ENCODE data around the gene CHAD. TPM values are rescaled to one million over a fixed set of nuclear protein-coding genes. Genes with fewer than 3 reads are reported as not detected.

CHAD gene
- polyA plus RNA-seq, 1 donor: 5.9 TPM

DNA sequence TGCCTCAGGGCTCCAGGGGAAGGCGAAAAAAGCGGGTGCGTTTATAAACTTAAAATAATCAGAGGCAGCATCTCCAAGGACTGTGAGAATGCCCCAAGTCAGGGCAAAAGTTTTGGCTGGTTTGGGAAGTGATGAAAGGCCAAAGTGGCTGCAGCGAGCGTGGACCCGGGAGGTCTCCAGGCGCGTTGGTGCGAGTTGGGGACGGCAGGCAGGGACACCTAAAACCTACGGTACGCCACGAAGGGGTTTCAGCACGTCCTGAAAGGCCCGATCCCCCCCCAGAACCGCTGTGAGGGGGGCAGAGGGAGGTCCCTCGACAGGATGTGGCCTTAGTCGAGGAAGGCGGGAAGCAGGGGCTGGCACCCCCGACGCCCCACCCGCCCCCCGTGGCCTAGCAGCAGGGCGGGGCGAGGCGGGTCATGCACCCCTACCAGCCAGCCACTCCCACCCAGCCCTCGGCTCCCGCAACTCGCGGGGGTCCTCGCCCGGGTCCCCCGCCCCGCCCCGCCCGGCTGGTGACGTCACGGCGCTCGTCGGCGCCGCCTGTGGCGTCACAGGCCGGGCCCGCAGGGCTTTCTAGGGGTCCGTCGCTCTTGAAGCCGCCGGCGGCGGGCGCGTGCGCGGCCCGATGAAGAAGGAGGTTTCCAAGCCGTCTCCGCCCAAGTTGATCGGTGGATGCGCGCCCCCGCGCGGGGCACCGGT is 39.3 kb upstream of the CHAD start, which contains the start of gene MYCBPAP:
Gene MYCBPAP (plus strand): TSS at position 569 of the 702 bp plus-strand sequence. CDS start 236 bp downstream, outside the sequence.
- Histone ChIP-seq H3K27ac (ENCODE audit: low read length) (peak within 1 kb of the TSS; percentile 56), H3K4me1 (ENCODE audit: control insufficient read depth, insufficient read depth, low read length) (peaks cover 31% of the 10 kb centered on the region), H3K4me3 (ENCODE audit: low read length) (peak within 1 kb of the TSS; percentile 41), H3K9me3 (ENCODE audit: control insufficient read depth, low read depth, low read length) (no peaks in the 10 kb centered on the region), H3K27me3 (ENCODE audit: control insufficient read depth, insufficient read depth, low read length) (no peaks in the 10 kb centered on the region), H3K36me3 (ENCODE audit: control insufficient read depth, insufficient read depth, low read length) (no peaks in the 10 kb centered on the region)
- WGBS (ENCODE audit: insufficient coverage, low lambda C conversion rate): no CpG with 5 or more reads among the region's 66 CpGs
- DNase-seq: peak; percentile 76 to 84

DNA sequence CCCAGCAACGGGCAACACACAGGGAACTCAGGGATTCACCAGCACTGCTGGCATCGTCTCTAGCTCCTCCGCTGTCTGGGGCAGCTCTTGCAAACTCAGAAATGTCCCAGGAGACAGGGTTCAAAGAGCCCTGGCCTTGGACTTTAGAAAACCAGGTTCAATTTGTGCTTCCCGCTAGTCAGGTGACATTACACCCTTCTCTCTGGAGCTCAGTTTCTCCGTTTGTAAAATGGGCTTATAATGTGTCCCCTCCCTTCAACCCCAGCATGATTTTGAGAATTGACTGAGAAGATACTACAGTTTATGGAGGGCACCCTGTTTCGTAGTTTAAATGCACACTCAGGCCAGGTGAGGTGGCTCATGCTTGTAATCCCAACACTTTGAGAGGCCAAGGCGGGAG is 37.6 kb upstream of the CHAD start:
- H3K9me3 ChIP-seq (ENCODE audit: control insufficient read depth, low read depth, low read length): no peaks in the 10 kb centered on the region
- no peaks in the 10 kb centered on the region for H3K27me3 ChIP-seq (ENCODE audit: control insufficient read depth, insufficient read depth, low read length)
- WGBS (ENCODE audit: insufficient coverage, low lambda C conversion rate): no CpG with 5 or more reads among the region's 7 CpGs
- no peak overlapping the region for H3K4me3 ChIP-seq (ENCODE audit: low read length)
- H3K36me3 ChIP-seq (ENCODE audit: control insufficient read depth, insufficient read depth, low read length): no peaks in the 10 kb centered on the region
- no peak for DNase-seq
- H3K4me1 ChIP-seq (ENCODE audit: control insufficient read depth, insufficient read depth, low read length): peaks cover 26% of the 10 kb centered on the region
- H3K27ac ChIP-seq (ENCODE audit: low read length): no peak overlapping the region

DNA sequence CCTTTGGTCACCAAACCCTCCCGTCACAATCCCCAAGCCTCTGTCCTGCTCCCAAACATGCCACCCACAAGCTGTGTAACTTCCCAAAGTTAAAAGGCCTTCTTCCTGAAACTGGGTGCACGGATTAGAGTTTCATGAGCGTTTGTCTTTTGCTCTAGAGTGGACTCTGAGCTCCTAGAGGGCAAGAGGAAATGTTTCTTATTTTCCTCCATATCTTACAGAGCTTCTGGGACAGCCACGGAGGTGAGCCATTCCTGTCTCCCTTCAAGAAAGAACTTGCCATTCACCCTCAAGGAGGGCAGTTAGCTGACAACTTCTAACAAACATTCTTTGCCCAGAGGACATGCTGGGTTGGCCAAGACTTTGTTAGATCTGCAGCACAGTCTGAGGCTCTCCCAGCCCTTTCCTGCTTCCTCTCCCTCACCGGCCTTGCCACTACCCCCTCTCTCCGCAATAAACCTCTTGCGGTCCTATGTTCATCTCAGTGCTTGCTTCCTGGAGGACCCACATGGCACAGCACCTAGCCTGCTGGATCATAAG is 37.0 kb upstream of the CHAD start:
- WGBS (ENCODE audit: insufficient coverage, low lambda C conversion rate): no CpG with 5 or more reads among the region's 7 CpGs
- Histone ChIP-seq H3K9me3 (ENCODE audit: control insufficient read depth, low read depth, low read length) (no peaks in the 10 kb centered on the region), H3K27me3 (ENCODE audit: control insufficient read depth, insufficient read depth, low read length) (no peaks in the 10 kb centered on the region), H3K4me1 (ENCODE audit: control insufficient read depth, insufficient read depth, low read length) (peaks cover 26% of the 10 kb centered on the region), H3K27ac (ENCODE audit: low read length) (peak overlapping the region; percentile 4), H3K36me3 (ENCODE audit: control insufficient read depth, insufficient read depth, low read length) (no peaks in the 10 kb centered on the region), H3K4me3 (ENCODE audit: low read length) (no peak overlapping the region)
- DNase-seq: peak in 1 of 2 donors; percentile 56

DNA sequence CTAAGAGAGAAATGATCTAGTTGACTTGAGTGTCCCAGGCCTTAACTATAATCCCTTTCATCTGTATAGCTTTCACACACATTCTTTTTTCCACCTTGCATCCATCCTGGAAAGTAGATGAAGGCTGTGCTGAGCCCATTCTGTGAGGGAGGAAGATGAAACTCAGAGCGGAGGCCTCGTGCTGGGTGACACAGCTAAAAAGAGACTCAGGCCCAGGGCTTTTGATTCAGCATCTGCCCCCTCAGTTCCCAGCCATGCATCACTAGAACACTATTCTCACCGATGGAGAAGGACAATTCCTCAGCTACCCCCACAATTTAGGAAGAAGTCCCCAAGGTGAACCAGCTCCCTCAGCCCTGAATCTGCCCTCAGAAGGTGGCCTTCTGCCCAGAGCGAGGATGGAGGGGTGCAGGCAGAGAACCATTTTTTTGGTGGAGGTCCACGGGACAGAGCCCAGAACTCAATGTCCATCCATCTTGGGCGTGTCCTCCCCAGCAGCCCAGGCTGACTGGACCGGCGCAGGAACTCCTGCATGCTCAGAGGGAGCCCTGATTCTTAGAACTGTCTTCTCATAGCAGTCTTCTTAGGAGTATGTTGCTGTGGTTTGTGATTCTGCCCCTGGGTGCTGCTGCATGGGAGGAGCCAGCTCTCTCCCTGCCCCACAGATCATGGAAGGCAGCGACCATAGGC is 33.8 kb upstream of the CHAD start:
- no peaks in the 10 kb centered on the region for H3K9me3 ChIP-seq (ENCODE audit: control insufficient read depth, low read depth, low read length)
- DNase-seq: no peak
- WGBS (ENCODE audit: insufficient coverage, low lambda C conversion rate): no CpG with 5 or more reads among the region's 9 CpGs
- H3K4me1 ChIP-seq (ENCODE audit: control insufficient read depth, insufficient read depth, low read length): peaks cover 25% of the 10 kb centered on the region
- H3K4me3 ChIP-seq (ENCODE audit: low read length): no peak overlapping the region
- H3K27ac ChIP-seq (ENCODE audit: low read length): no peak overlapping the region
- H3K36me3 ChIP-seq (ENCODE audit: control insufficient read depth, insufficient read depth, low read length): no peaks in the 10 kb centered on the region
- H3K27me3 ChIP-seq (ENCODE audit: control insufficient read depth, insufficient read depth, low read length): no peaks in the 10 kb centered on the region

DNA sequence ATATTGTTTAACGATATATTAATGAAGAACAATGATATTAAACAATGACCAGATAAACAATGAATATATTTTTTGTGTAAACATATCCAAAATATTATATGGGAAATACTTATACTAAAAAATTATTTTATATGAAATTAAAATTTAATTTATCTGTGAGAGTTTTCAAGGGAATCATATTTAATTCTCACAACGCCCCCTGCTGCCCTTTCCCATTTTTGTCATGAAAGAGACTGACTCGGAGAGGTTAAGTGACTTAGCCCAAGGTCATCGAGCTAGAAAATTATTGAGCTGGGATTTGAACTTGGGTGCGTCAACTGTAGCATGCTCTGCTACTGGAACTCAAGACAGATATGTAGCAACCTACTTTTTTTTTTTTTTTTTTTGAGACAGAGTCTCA is 32.4 kb upstream of the CHAD start:
- 64% methylated on average over 2 of the region's 5 CpGs for WGBS (ENCODE audit: insufficient coverage, low lambda C conversion rate)
- no peak overlapping the region for H3K27ac ChIP-seq (ENCODE audit: low read length)

DNA sequence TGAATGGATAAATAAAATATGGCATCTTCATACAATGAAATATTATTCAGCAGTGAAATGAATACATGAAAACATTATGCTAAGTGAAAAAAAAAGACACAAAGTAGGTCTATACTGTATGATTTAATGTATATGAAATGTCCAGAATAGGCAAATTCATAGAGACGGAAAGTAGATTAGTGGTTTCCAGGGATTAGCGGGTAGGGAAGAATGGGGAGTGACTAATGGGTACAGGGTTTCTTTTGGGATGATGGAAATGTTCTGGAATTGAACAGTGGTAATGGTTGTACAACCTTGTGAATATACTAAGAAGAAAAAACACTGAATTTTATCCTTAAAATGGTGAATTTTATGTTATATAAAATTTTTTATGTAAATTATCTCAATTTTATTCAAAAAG is 31.0 kb upstream of the CHAD start:
- no peak for DNase-seq

More for the DNA sequence above, 32.4 kb upstream of the CHAD start:
- H3K4me1 ChIP-seq (ENCODE audit: control insufficient read depth, insufficient read depth, low read length): peaks cover 20% of the 10 kb centered on the region
- H3K27me3 ChIP-seq (ENCODE audit: control insufficient read depth, insufficient read depth, low read length): no peaks in the 10 kb centered on the region
- H3K4me3 ChIP-seq (ENCODE audit: low read length): no peak overlapping the region
- no peaks in the 10 kb centered on the region for H3K9me3 ChIP-seq (ENCODE audit: control insufficient read depth, low read depth, low read length)
- peak in 1 of 2 donors; percentile 50 for DNase-seq
- no peaks in the 10 kb centered on the region for H3K36me3 ChIP-seq (ENCODE audit: control insufficient read depth, insufficient read depth, low read length)

DNA sequence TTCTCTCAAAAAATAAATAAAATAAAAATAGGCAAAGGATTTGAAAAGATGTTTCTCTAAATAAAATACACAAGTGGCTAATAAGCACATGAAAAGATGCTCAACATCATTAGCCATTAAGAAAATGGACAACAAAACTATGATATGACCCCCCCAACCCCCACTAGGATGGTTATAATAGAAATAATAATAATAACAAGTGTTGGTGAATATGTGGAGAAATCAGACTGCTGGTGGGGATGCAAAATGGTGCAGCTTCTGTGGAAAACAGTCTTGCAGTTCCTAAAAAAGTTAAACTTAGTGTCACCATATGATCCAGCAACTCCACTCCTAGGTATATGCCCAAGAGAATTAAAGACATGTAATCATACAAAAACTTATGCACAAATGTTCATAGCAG is 30.6 kb upstream of the CHAD start:
- Histone ChIP-seq H3K27ac (ENCODE audit: low read length) (no peak overlapping the region), H3K36me3 (ENCODE audit: control insufficient read depth, insufficient read depth, low read length) (no peaks in the 10 kb centered on the region), H3K4me3 (ENCODE audit: low read length) (no peak overlapping the region), H3K27me3 (ENCODE audit: control insufficient read depth, insufficient read depth, low read length) (no peaks in the 10 kb centered on the region), H3K9me3 (ENCODE audit: control insufficient read depth, low read depth, low read length) (no peaks in the 10 kb centered on the region), H3K4me1 (ENCODE audit: control insufficient read depth, insufficient read depth, low read length) (peaks cover 9% of the 10 kb centered on the region)
- DNase-seq: no peak

More for the DNA sequence above, 31.0 kb upstream of the CHAD start:
- Histone ChIP-seq H3K4me3 (ENCODE audit: low read length) (no peak overlapping the region), H3K27me3 (ENCODE audit: control insufficient read depth, insufficient read depth, low read length) (no peaks in the 10 kb centered on the region), H3K36me3 (ENCODE audit: control insufficient read depth, insufficient read depth, low read length) (no peaks in the 10 kb centered on the region), H3K9me3 (ENCODE audit: control insufficient read depth, low read depth, low read length) (no peaks in the 10 kb centered on the region), H3K27ac (ENCODE audit: low read length) (no peak overlapping the region), H3K4me1 (ENCODE audit: control insufficient read depth, insufficient read depth, low read length) (peaks cover 12% of the 10 kb centered on the region)
- WGBS (ENCODE audit: insufficient coverage, low lambda C conversion rate): no CpG with 5 or more reads among the region's 2 CpGs

DNA sequence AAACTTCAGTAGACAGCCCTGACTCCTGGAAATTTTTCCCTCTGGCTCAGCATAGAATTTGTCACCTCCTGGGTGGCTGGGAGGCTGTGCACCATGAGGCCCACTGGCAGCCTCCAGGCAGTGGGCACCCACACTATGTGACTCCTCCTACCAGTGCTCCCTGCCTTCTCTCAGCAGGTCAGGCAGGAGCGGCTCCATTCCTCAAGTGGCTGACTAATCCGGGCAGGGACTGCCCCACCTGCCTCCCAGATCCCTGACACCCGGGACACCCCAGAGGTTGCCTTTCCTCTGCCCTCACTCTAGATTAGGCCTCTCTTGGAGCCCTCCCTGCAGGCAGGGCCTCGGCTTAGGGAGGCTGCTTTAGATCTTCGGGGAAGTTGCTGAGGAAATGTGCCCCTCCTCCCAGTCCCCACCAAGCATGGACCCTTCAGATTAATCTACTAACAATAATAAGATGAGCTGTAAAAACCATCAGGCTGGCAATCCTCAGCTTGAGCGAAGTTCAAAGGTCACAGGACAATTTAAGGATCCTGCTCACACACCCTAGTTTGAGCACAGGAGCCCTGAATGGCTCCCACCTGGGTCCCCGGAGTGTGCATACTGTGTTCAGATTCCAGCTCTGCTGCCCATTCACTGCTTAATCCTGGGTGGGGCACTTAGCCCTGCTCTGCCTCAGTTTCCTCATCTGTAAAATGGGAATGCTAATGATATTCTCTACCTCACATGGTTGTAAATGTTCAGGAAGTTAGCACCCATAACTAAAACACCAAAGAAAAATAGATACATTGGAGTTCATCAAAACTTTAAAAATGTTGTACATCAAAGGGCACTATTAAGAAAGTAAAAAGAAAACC is 29.6 kb upstream of the CHAD start:
- peaks cover 8% of the 10 kb centered on the region for H3K4me1 ChIP-seq (ENCODE audit: control insufficient read depth, insufficient read depth, low read length)
- no CpG with 5 or more reads among the region's 7 CpGs for whole genome bisulfite sequencing (ENCODE audit: insufficient coverage, low lambda C conversion rate)
- no peaks in the 10 kb centered on the region for H3K9me3 ChIP-seq (ENCODE audit: control insufficient read depth, low read depth, low read length)
- no peak overlapping the region for H3K4me3 ChIP-seq (ENCODE audit: low read length)
- DNase-seq: no peak
- no peaks in the 10 kb centered on the region for H3K27me3 ChIP-seq (ENCODE audit: control insufficient read depth, insufficient read depth, low read length)
- no peaks in the 10 kb centered on the region for H3K36me3 ChIP-seq (ENCODE audit: control insufficient read depth, insufficient read depth, low read length)
- H3K27ac ChIP-seq (ENCODE audit: low read length): no peak overlapping the region

DNA sequence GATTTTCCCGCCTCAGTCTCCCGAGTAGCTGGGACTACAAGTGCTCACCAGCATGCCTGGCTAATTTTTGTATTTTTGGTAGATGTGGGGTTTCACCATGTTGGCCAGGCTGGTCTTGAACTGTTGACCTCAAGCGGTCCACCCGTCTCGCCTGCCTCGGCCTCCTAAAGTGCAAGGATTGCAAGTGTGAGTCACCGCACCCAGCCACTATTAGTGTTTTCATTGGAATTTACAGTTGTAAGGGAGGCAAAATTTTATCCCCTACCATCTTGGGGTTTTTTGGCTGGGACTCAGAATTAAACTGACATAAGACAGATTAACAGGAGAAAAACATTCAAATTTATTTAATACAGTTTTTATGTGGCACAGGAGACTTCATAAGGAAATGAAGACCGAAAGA is 27.2 kb upstream of the CHAD start:
- no CpG with 5 or more reads among the region's 8 CpGs for WGBS (ENCODE audit: insufficient coverage, low lambda C conversion rate)
- Histone ChIP-seq H3K4me1 (ENCODE audit: control insufficient read depth, insufficient read depth, low read length) (peaks cover 8% of the 10 kb centered on the region), H3K27ac (ENCODE audit: low read length) (no peak overlapping the region), H3K4me3 (ENCODE audit: low read length) (no peak overlapping the region), H3K36me3 (ENCODE audit: control insufficient read depth, insufficient read depth, low read length) (no peaks in the 10 kb centered on the region), H3K9me3 (ENCODE audit: control insufficient read depth, low read depth, low read length) (no peaks in the 10 kb centered on the region), H3K27me3 (ENCODE audit: control insufficient read depth, insufficient read depth, low read length) (no peaks in the 10 kb centered on the region)
- no peak for DNase-seq

DNA sequence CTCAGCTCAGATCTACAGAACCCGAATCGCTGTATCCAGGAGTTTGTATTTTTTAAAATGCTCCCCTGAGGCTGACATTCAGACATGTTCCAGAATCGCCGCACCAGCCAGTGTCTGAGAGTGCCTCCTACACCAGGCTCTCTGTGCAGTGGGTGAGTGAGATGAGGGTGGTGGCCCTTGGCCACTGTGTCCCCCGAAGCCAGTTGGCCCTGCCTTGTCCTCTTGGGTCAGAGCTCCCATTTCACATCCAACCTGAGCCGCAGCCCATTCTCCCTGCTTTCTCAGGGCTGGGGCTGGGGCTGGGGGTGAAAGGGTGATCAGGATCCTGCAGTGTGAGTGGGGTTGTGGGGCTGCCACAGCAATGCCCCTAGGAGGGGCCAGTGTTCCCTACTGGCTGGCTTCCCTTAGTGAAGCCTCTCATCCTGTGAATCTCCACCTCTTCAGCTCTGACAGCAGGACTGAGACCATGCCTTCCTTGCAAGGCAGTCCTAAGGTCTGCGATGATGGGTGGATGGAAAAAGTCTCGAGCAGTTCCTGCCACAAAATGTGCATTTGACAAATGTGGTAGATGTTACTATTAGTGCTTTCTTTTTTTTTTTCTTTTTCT is 26.6 kb upstream of the CHAD start:
- no peaks in the 10 kb centered on the region for H3K9me3 ChIP-seq (ENCODE audit: control insufficient read depth, low read depth, low read length)
- H3K27ac ChIP-seq (ENCODE audit: low read length): no peak overlapping the region
- H3K4me1 ChIP-seq (ENCODE audit: control insufficient read depth, insufficient read depth, low read length): peaks cover 8% of the 10 kb centered on the region
- WGBS (ENCODE audit: insufficient coverage, low lambda C conversion rate): no CpG with 5 or more reads among the region's 8 CpGs
- no peak overlapping the region for H3K4me3 ChIP-seq (ENCODE audit: low read length)
- no peaks in the 10 kb centered on the region for H3K27me3 ChIP-seq (ENCODE audit: control insufficient read depth, insufficient read depth, low read length)
- no peaks in the 10 kb centered on the region for H3K36me3 ChIP-seq (ENCODE audit: control insufficient read depth, insufficient read depth, low read length)
- DNase-seq: no peak
